ENCODE results near the gene SFXN1.
"Not testable (repeated sequence)": the region's sequence is repeated elsewhere in the genome, so short reads cannot be mapped to it uniquely, and the experiment has no call there.

Gene SFXN1

DNA sequence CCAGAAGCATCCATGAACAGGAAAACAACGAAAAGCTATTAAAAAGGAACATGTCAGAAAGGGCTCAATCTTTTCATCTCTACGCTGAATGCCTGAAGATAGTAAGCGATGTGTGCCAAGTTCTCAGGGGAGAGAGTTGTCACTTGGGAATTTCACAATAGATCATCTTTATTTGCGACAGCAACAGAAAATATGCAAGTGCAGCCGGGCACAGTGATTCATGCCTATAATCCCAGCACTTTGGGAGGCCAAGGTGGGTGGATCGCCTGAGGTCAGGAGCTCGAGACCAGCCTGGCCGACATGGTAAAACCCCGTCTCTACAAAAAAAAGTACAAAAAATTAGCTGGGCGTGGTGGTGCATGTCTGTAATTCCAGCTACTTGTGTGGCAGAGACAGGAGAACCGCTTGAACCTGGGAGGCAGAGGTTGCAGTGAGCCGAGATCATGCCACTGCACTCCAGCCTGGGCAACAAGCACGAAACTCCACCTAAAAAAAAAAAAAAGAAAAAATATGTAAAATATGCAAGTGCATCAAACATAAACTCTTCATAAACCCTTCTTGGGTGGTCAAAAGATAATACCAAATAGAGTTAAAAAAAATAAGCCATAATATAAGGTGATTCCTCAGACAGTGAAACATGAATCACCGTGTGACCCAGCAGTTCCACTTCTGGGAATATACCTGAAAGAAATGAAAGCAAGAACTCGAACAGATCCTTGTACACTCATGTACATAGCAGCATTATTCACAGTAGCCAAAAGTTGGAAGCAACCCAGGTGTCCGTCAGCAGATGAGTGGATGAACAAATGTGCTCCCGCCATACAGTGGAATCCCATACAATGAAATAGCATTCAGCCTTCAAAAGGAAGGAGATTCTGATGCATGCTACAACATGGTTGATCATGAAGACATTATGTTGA, 16.2 kb downstream of the SFXN1 start:
- no peak for DNase-seq

DNA sequence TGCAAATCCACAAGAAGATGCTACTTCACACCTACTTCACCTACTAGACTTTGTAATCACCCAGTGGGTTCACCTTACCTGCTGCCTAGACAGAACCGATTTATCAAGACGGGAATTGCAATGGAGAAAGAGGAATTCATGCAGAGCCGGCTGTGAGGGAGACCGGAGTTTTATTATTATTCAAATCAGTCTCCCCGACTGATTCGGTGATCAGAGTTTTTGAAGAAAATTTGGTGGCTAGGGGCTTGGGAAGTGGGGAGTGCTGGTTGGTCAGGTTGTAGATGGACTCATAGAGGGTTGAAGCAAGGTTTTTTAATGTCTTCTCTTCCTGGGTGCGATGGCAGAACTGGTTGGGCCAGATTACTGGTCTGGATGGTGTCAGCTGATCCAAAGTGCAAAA, 23.4 kb downstream of the SFXN1 start:
- DNase-seq, result no peak

DNA sequence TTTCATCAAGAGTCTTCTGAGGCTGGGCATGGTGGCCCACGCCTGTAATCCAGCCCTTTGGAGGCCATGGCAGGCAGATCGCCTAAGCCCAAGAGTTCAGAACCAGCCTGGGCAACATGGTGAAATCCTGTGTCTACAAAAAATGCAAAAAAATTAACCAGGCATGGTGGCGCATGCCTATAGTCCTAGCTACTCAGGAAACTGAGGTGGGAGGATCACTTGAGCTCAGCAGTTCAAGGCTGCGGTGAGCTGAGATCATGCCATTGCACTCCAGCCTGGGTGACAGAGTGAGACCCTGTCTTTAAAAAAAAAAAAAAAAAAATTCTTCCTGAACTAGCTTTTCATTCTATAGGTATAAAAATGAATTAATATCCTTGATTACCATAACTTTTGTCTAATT, 29.3 kb downstream of the SFXN1 start:
- DNase-seq, result not testable (repeated sequence)

DNA sequence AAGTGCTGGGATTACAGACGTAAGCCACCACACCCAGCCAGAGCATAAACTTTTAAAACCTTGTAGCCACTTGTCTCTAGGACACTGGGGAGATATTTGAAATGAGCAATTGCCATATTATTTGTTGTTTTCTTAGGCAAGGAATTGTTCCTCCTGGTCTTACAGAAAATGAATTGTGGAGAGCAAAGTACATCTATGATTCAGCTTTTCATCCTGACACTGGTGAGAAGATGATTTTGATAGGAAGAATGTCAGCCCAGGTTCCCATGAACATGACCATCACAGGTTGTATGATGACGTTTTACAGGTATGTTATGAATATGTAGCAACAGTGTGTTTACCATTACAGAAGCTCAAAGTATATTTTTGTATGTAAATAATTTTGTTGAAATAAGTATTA, 30.5 kb downstream of the SFXN1 start:
- DNase-seq, result no peak

DNA sequence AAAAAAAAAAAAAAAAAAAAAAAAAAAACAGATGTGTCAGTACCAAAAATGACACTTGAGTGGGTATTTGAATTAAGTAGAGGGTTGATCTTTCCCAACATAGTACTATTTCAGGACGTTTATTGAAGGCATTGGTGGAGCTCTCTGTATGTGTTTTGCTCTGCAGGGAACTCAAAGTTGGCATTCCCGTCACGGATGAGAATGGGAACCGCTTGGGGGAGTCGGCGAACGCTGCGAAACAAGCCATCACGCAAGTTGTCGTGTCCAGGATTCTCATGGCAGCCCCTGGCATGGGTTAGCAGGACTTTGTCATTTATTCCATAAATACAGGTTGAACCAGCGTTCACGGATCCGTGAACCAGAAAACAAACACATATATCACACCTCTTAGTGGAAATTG, 34.9 kb downstream of the SFXN1 start:
- DNase-seq, result no peak

DNA sequence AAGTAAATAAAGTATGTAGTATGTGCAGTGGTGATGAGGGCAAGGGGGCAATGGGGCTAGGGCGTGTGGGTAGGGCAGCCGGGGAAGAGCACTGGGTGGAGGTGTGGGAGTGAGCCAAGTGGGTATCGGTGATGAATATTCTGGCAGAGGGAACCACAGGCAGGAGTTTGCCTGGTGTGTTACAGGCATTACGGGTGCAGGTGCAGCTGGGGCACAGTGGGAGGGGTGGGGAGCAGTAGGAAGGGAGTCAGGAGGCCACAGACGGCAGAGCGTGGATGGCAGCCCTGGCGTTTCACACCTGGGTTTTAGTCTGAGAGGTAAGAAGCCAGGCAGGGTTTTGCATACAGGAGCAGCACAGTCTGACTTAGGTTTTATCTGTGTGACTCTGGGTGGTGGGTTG, 35.4 kb downstream of the SFXN1 start:
- DNase-seq, result no peak

DNA sequence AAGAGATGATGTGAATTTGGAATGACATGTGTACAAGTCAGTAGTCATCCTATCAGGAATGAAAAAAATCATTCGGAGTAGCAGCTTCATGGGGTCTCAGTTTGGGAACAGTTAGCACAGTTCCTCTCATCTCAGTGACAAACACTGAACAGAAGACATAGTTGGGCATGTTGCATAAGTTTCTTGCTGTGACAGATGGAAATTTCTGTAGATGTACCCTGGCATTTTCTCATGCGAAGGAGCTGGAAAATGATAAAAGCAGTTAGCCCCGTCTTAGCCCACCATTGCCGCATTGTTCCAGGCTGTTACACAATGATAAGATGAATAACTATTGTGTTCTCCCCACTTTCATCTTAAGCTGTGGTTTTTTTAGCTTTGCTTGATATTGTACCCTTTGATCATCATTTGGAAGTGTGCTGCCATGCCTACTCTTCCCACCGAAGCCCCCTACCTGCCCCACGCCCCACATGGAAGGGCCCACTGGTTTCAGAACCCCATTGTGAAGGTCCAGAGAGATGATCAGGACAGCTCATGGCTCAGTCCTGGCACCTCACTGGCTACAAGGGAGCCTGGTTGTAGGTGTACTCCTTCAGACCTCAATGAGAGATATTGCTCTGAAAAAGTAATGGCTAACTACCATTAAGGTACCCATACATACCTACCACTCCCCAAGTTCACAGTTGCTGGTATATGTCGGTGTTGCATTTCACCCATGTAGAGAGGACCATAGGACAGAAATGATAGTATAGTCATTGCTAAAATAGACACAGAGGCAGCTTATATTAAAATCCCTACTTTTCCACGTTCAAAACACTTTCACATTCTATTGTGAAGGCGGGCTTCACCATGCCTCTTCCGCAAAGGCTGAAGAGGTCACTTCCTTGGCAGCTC, 38.8 kb downstream of the SFXN1 start:
- no peak for DNase-seq

DNA sequence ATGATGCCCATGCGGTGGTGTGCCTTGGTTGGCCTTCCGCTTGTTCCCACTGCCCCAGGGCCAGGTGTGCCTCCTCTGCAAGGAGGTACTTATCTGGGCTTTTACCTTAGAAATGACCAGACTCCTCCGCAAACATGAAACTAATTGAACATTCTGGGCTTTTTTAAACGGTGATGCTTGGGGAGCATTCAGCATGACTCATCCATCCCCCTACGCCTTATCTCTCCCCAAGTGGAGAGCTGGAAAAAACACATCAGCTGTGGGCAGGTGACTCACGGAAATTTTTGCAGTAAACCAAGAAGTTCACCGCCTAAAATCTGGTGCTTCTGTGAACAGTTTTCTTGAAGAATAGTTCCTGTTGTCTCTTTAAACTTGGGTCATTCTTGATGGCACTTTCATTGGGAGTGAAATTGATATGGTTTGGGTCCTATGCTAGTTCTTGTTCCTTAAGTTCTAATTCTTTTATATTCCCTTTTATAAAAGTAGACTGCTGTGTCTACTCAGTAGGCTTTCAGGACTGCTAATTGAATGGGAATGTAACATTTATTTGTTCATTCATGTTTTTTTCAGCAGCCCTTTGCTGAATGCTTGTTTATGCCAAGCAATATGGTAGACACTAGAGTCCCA, 39.6 kb downstream of the SFXN1 start:
- no peak for DNase-seq

DNA sequence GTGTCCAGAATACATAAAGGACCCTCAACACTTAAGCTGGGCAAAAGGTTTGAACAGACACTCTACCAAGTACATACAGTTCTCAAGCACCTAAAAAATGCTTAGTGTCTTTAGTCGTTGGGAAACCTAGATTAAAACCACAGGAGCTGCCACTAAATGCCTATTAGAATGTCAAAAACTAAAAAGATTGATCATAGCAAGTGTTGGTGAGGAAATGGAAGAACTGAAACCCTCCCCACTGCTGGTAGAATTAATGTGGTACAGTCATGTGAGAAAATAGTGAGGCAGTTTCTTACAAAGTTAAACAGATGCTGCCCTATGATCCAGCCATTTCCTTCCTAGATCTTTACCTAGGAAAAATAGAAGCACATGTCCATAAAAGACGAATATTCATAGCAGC, 40.6 kb downstream of the SFXN1 start:
- no peak for DNase-seq

DNA sequence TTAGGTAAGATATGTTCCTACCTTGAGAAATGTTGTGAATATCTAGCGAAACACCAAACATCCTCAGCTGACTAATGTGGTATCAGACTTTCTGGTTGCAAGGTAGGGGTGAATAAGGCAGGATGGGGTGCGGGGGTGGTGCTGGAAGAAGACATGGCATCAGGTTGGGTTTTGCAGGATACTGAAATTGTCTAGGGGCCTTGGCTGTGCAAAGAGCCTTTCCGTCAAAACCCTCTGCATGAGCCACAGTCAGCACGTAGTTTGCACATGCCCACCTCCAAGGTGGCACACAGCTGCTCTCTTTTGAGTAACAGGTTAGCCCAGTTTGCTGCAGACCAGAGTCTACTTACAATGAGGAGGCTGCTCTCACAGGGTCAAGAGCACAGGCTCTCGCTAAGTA, 42.0 kb downstream of the SFXN1 start:
- DNase-seq, result no peak

DNA sequence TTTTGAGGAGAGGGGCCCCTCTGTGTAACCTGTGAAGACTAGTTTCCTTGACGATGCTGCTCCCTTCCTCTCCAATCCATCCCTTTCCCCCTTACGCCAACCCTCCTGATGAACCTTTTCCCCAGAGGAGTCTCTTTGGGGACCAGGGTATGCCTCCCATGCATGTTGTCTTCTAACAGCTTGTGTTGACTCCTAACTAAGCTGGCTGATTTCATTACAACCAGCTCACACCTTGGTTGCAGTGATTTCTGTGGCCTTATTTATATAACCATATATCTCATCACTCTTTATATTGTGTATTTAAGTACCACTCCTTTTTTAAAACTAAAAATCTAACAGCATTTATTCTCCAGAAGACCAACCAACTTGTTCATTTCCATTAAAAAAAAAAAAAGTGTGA, 42.5 kb downstream of the SFXN1 start:
- DNase-seq, result no peak

DNA sequence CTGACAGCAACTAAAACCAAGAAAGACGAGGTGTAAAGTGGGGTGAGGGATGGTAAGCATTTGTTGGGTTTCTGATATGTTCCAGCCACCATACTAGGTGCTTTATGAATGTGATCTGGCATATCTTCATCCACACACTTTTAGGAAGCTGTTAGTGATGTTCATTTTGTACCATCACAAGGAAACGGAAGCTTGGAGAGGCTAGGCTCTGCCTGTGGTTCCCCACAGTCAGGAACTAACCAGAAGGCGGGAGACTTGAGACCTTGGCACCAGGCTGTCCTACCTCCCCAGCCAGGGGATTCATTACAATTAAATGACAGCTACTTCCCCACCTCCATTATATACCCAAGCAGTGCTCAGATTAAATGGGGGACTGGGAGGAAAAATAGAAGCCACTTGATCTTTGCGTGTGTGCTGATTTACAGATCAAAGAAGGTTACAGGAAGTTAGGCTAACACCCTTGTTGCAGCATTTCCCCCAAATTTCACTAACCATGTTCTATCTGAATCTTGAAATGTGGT, 43.0 kb downstream of the SFXN1 start:
- DNase-seq, result no peak

DNA sequence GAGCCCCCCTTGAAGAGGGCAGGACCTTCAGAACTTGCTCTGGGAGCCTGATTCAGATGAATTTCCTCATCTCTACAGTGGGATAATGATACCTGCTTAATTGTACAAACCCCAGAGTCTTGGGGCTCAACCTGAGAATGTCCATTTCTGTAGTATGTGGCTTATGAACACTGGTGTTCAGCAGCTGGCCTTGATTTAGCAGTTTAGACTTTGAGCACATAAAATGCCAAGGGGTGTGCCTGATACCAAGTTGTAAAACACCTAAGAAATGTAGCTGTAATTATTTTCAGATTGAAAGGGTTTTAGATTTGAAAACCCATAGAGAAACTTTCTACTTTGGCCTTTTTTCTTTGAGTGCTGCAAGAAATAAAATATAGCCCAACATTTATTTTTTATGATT, 44.9 kb downstream of the SFXN1 start:
- no peak for DNase-seq

DNA sequence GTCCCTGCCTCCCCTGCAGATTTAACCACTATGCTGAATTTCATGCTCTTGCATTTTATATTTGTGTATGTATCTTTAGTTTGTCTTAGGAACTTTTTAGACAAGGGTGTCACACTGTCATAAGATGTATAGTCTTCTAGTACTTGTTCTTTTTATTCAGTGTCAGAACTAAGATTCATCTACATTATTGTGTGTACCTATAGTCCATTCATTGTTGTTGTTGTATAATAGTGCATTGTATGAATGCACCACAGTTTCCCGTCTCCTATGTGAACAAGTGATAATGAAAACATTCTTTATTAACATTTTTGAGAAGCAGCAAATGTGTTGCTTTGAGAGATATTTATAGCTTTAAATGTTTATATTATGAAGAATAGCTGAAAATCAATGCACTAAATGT, 45.9 kb downstream of the SFXN1 start:
- no peak for DNase-seq

DNA sequence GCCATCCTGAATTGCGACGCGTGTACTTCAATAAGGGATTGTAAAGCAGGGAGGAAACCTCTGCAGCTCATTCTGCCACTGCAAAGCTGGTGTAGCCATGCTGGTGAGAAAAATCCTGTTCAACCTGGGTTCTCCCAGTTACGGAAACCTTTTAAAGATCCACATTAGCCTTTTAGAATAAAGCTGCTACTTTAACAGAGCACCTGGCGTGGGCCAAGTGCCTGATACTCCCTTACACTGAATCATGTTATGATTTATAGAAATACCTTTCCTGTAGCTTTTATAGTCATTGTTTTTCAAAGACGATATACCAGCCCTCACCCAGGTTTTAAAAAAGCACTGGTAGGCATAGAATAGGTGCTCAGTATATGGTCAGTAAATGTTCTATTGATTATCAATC, 48.3 kb downstream of the SFXN1 start:
- DNase-seq, result no peak

DNA sequence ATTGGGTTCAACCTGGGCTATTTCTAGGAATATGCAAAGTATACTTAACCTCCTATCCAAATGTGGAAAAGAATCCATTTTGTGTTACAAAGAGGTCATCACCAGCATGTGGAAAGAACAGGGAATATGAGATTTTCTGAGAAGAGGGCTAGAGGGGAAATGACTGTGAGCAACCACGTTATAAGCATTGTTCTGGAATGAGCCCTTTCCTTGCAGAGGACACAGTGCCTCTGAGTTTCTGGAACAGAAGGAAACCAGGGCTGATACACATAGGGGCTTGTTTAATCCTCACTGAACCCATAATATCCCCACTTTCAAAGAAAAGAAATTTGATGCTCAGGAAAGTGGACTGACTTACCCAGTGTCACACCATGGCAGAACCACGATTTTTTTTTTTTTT, 53.0 kb downstream of the SFXN1 start:
- no peak for DNase-seq

DNA sequence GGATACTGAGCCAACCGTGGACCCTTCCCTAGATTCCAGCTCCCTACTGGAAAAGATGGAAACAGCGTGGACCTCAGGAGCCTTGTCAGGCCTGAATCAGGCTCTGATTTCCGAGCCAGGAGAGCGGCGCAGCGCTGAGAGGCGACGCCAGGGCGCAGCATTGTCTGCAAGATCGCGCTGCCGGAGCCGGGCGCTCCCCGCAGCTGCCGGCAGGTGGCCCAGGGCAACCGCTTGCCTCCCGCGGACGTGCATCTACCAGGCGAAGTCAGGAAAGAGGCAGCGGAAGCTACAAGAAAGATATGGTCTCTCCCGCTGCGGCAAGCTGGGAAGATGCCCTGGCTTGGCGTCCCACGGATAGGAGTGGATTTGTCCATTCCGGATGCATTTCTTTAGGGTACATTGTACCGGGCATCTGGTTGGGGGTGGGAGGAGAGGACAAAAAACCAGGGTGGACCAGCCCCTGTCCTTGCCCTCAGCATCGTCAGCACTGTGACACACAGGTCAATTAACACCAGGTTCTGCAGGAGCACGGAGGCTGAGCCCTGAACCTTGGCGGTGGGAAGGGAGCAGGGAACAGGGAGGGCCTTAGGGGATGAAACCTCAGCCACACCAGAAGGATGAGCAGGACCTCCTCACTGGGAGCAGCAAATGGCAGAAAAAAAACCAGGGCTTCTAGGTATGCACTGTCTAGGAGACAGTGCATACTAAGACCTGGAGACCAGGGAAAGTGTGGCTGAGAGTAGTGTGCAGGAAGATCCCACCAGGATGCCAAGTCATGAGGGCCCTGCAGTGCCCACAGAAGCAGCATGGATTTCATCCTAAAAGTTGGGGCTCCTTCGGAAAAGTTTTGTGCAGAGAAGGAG, 55.9 kb downstream of the SFXN1 start:
- peak in 1 of 2 experiments; percentile 49 for DNase-seq

DNA sequence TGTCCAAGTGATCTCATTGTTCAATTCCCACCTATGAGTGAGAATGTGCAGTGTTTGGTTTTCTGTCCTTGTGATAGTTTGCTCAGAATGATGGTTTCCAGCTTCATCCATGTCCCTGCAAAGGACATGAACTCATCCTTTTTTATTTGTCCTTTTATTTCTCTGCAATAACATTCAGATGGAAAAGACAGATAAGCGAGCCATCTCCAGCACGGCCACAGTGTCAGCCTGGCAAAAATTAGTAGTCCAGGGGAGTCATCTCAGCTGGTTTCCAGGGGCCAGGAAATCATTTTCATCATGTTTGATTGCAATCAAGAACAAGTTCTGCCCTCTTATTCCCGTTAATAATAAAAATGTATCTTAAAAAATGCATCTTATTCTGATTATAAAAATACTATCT, 57.0 kb downstream of the SFXN1 start:
- not testable (repeated sequence) for DNase-seq

DNA sequence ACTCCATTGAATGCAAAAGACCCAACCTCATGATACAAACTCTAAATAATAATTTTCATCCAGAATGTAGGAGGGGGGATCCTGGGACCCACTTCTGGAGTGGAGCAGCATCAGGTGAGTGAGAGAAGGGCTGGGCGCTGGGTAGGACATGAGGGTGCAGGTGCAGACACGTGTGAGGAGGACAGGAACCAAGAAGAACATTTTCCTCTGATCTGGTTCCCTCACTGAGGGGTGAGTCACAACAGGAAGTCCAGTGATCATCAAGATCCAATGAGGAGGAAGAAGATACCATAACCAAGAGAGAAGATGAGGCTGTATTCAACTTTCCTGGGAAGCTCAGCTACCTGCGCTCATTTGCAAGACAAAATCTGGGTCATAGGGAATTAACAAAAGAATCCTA, 57.4 kb downstream of the SFXN1 start:
- no peak for DNase-seq

DNA sequence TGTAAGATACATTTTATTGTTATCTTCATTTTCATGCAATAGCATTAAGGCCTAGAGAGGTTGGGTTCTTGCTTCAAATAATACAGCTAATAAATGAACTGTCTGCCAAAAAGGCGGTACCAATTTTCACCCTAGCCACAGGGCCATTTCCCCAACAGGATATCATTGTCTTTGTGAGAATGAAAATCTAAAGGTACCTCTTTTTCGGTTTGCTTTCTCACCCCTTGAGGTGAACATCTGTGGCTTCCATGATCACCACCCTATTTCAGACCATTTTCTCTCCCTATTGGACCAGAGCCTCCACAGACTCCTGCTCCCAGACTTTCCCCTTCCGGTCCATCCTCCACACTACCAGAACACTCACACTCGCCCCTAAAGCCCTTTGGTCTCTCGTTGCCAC, 60.2 kb downstream of the SFXN1 start:
- no peak for DNase-seq

DNA sequence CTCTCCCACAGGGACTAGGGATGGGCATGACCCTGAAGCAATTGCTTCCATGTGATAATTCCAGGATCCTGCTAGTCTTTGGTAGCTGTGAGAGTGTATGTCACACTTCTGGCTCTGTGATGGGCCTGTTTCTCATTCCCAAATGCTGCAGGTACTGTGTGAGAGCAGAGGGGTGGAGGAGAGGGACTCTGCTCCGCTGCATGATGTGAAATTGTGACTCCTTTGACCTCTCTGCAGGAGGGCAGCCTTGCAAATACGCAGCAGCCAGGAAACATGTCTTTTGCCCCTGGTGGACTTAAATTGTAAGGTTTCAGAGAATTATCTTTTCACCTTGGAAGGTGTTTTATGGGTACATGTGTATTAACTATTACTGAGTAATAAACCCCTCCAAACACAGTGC, 61.6 kb downstream of the SFXN1 start:
- DNase-seq, result no peak

DNA sequence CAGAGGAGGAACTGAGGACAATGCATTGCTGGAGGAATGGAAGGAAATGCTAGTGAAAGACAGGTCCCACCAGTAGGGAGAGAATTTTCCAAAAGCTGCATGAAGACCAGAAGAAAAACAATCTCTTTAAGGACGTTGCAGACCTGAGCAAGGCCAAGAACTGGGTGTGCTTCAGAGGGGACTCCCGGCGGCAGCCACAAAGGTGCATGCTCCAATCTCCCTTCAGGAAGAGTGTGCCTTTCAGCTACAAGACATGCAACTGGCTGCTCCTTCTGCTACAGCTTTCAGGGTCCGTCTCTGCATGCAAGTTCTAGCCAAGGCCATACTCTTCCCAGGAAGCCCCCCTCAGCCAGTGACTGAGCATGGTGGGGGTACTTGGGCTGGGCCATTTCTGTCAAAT, 62.9 kb downstream of the SFXN1 start:
- no peak for DNase-seq

Data from cerebellar nuclear complex (tissue), 1 donor.